SK-N-SH (cell line): ENCODE measurements around the gene LYPD5.
"Not testable (repeated sequence)": the region's sequence is repeated elsewhere in the genome, so short reads cannot be mapped to it uniquely, and the experiment has no call there.

Source experiments
- CTCF ChIP-seq: fragments of 200-600 bp; sonication (generic); IDR thresholded peaks from 2 replicates; pipeline ENCODE4 v1.6.1; 2017; ENCODE audit warnings: antibody characterized with exemption, mild to moderate bottlenecking, moderate library complexity
- POLR2AphosphoS5 ChIP-seq: IDR thresholded peaks from 2 replicates; pipeline ENCODE4 v1.6.1; 2012; ENCODE audit warnings: low read depth, low read length
- RCOR1 ChIP-seq: fragments of 150-350 bp; IDR thresholded peaks from 2 replicates; pipeline ENCODE4 v1.6.1; 2017; ENCODE audit warnings: antibody characterized with exemption, low read length
- USF2 ChIP-seq: fragments of 150-350 bp; IDR thresholded peaks from 2 replicates; pipeline ENCODE4 v1.6.1; 2017; ENCODE audit warnings: antibody characterized with exemption, low read length, low read depth, borderline replicate concordance

- not testable (repeated sequence) for TF ChIP-seq CTCF, POLR2AphosphoS5, USF2, RCOR1
Measured at GRCh38 chr19:43774940-43775258, 27.3 kb downstream of the LYPD5 start.
